SW 1271 (cell line): ENCODE measurements around the gene APBA2.

Source experiments
- DNase-seq, 2 experiments: peaks; one replicate each; lab custom pipeline; 2025; lab: John Stamatoyannopoulos, UW

APBA2 gene

GRCh38 chr15:28915041-28915810 lies 29.5 kb downstream of the APBA2 start:
- no peak for DNase-seq

GRCh38 chr15:28915935-28916334 lies 30.2 kb downstream of the APBA2 start:
- DNase-seq: no peak

GRCh38 chr15:28917791-28918140 lies 32.0 kb downstream of the APBA2 start:
- DNase-seq: no peak

- no peak for DNase-seq
These were observed 32.6 kb downstream of the APBA2 start for GRCh38 chr15:28918141-28918983.

- no peak for DNase-seq
These were observed 33.4 kb downstream of the APBA2 start for GRCh38 chr15:28919201-28919635.

- DNase-seq: no peak
These were observed 34.2 kb downstream of the APBA2 start for GRCh38 chr15:28919679-28920655.

- no peak for DNase-seq
These were observed 35.1 kb downstream of the APBA2 start for GRCh38 chr15:28920781-28921331.

GRCh38 chr15:28921336-28921735 lies 35.6 kb downstream of the APBA2 start:
- no peak for DNase-seq

GRCh38 chr15:28921919-28922706 lies 36.3 kb downstream of the APBA2 start:
- no peak for DNase-seq

GRCh38 chr15:28922707-28923012 lies 36.9 kb downstream of the APBA2 start:
- no peak for DNase-seq

GRCh38 chr15:28923726-28924280 lies 38.0 kb downstream of the APBA2 start:
- DNase-seq: no peak

- no peak for DNase-seq
These were observed 41.3 kb downstream of the APBA2 start for GRCh38 chr15:28927043-28927442.

GRCh38 chr15:28929200-28929599 lies 43.4 kb downstream of the APBA2 start:
- DNase-seq: no peak

GRCh38 chr15:28930011-28930410 lies 44.2 kb downstream of the APBA2 start:
- no peak for DNase-seq

- DNase-seq: no peak
These were observed 44.9 kb downstream of the APBA2 start for GRCh38 chr15:28930476-28931291.

GRCh38 chr15:28931828-28932227 lies 46.1 kb downstream of the APBA2 start:
- DNase-seq: no peak

- no peak for DNase-seq
These were observed 46.6 kb downstream of the APBA2 start for GRCh38 chr15:28932361-28932760.

- DNase-seq: no peak
These were observed 48.1 kb downstream of the APBA2 start for GRCh38 chr15:28933710-28934445.

GRCh38 chr15:28934645-28935044 lies 48.9 kb downstream of the APBA2 start:
- no peak for DNase-seq
